HEK293 (cell line): ENCODE measurements around the gene CIITA.

Source experiments
- CTCF ChIA-PET: fragments of 350-600 bp; formaldehyde crosslinking; extraction: SDS; loops from one replicate; lab custom pipeline; 2021; ENCODE audit warnings: antibody characterized with exemption; lab: Yijun Ruan, JAX
- POLR2A ChIA-PET: fragments of 300-600 bp; formaldehyde crosslinking; extraction: SDS; loops from one replicate; lab custom pipeline; 2020; ENCODE audit warnings: antibody characterized with exemption, inconsistent platforms; lab: Yijun Ruan, JAX
- H3K27ac ChIP-seq: fragments of 200-500 bp; sonication (Bioruptor generic); 2 replicates; pipeline ENCODE4 v1.5.1; 2014; ENCODE audit warnings: low read depth, low read length, control low read depth, inconsistent platforms; ENCODE audit errors: extremely low read depth
- H3K36me3 ChIP-seq, 2 experiments: fragments of 200-500 bp in 1 of 2; sonication (Bioruptor generic) in 1 of 2; 1 replicate in 1 of 2; 2 replicates in 1 of 2; pipeline ENCODE4 v1.5.1; 2014 to 2017; ENCODE audit warnings: inconsistent platforms in 2 of 2, low read length in 2 of 2; ENCODE audit not compliant: control insufficient read depth in 2 of 2, insufficient read depth in 1 of 2
- H3K4me1 ChIP-seq: fragments of 200-500 bp; sonication (Bioruptor generic); 2 replicates; pipeline ENCODE4 v1.5.1; 2014; ENCODE audit warnings: mild to moderate bottlenecking, low read length, inconsistent platforms; ENCODE audit not compliant: control insufficient read depth, insufficient read depth
- H3K4me3 ChIP-seq: 2 replicates; pipeline ENCODE4 v1.5.1; 2011; ENCODE audit warnings: low read depth, mild to moderate bottlenecking, control low read depth, low read length, moderate library complexity
- H3K9me3 ChIP-seq: fragments of 200-500 bp; sonication (Bioruptor generic); 2 replicates; pipeline ENCODE4 v1.5.1; 2014; ENCODE audit warnings: low read depth, low read length, inconsistent platforms; ENCODE audit not compliant: control insufficient read depth, insufficient read depth
- EGR2 ChIP-seq: fragments of 450-650 bp; formaldehyde crosslinking; IDR thresholded peaks from 2 replicates; pipeline ENCODE4 v1.5.1; 2016; ENCODE audit warnings: low read depth, missing biosample characterization, missing genetic modification characterization
- GLIS1 ChIP-seq: fragments of 450-650 bp; formaldehyde crosslinking; IDR thresholded peaks from 2 replicates; pipeline ENCODE4 v1.5.1; 2016; ENCODE audit warnings: missing biosample characterization, missing genetic modification characterization
- HOXA7 ChIP-seq: sonication (generic); formaldehyde crosslinking; IDR thresholded peaks from 2 replicates; pipeline ENCODE4 v1.8.1; 2022; ENCODE audit warnings: missing genetic modification reagents, borderline replicate concordance
- MYNN ChIP-seq: fragments of 450-650 bp; formaldehyde crosslinking; IDR thresholded peaks from 2 replicates; pipeline ENCODE4 v1.5.1; 2016; ENCODE audit warnings: missing biosample characterization, missing genetic modification characterization, borderline replicate concordance
- REST ChIP-seq: fragments of 450-650 bp; formaldehyde crosslinking; IDR thresholded peaks from 2 replicates; pipeline ENCODE4 v1.5.1; 2016; ENCODE audit warnings: missing biosample characterization, missing genetic modification characterization
- ZBTB49 ChIP-seq: fragments of 450-650 bp; formaldehyde crosslinking; IDR thresholded peaks from 2 replicates; pipeline ENCODE4 v1.5.1; 2016; ENCODE audit warnings: missing biosample characterization, missing genetic modification characterization, low read depth
- ZFP3 ChIP-seq: fragments of 450-650 bp; formaldehyde crosslinking; IDR thresholded peaks from 2 replicates; pipeline ENCODE4 v1.5.1; 2016; ENCODE audit warnings: low read depth, missing biosample characterization, missing genetic modification characterization
- ZNF518A ChIP-seq: fragments of 450-650 bp; formaldehyde crosslinking; conservative IDR thresholded peaks from 2 replicates; pipeline ENCODE4 v1.5.1; 2016; ENCODE audit warnings: low read depth, missing biosample characterization, missing genetic modification characterization

Gene CIITA

GRCh38 chr16:10895053-10895946 lies 18.3 kb downstream of the CIITA start:
- Histone ChIP-seq H3K4me1 (no peaks in the 10 kb centered on the region), H3K36me3 (no peaks in the 10 kb centered on the region)
- POLR2A ChIA-PET = no interaction called here
- no peak for TF ChIP-seq MYNN (tag by site-specific recombination)
- no peak for TF ChIP-seq ZFP3 (tag by site-specific recombination)
- TF ChIP-seq GLIS1 (tag by site-specific recombination) = 0 out of 2 replicates have a peak, but pooled peaks have one; percentile 20
- peak; percentile 98 for TF ChIP-seq REST (tag by site-specific recombination)
- TF ChIP-seq, all 188 proteins: peak for 2
- H3K27ac ChIP-seq = no peak overlapping the region
- CTCF ChIA-PET = interaction anchor here (0.5 to 0.7 kb wide), 2 partner anchors 26 to 158 kb away, joined by 3 read pairs; no protein-coding TSS in a partner anchor
- no peaks in the 10 kb centered on the region for H3K9me3 ChIP-seq
- H3K4me3 ChIP-seq = no peak overlapping the region

- Histone ChIP-seq H3K4me3 (no peak overlapping the region), H3K27ac (no peak overlapping the region), H3K9me3 (no peaks in the 10 kb centered on the region), H3K4me1 (no peaks in the 10 kb centered on the region), H3K36me3 (no peaks in the 10 kb centered on the region)
- TF ChIP-seq ZBTB49 (tag by site-specific recombination) = no peak
- no peak for TF ChIP-seq HOXA7 (CRISPR knock-in tag)
- no peak for TF ChIP-seq EGR2 (tag by site-specific recombination)
- CTCF ChIA-PET = no interaction called here
- POLR2A ChIA-PET = no interaction called here
Observed at GRCh38 chr16:10896165-10896564, 19.2 kb downstream of the CIITA start.

- no peak overlapping the region for H3K27ac ChIP-seq
- ChIA-PET POLR2A (no interaction called here), CTCF (no interaction called here)
- no peak for TF ChIP-seq ZNF518A
- no peaks in the 10 kb centered on the region for H3K4me1 ChIP-seq
- no peaks in the 10 kb centered on the region for H3K36me3 ChIP-seq
- H3K4me3 ChIP-seq = no peak overlapping the region
- H3K9me3 ChIP-seq = no peaks in the 10 kb centered on the region
Observed at GRCh38 chr16:10896723-10897122, 19.7 kb downstream of the CIITA start.
